ENCODE data around the gene FGFBP1.

GRCh38 chr4:15914736-15915135, 23.8 kb downstream of the FGFBP1 start:
- TF ChIP-seq POLR2A (IDR thresholded peaks at IDR 0.05; ENCODE audit: low read length) (no peak), CTCF (IDR thresholded peaks at IDR 0.05) (no peak), EP300 (IDR thresholded peaks at IDR 0.05) (no peak), HDAC2 (IDR thresholded peaks at IDR 0.05) (no peak), POLR2AphosphoS2 (conservative IDR thresholded peaks at IDR 0.05; ENCODE audit: low read length) (no peak), SMC3 (IDR thresholded peaks at IDR 0.05) (no peak), NPAS2 (CRISPR knock-in tag; IDR thresholded peaks at IDR 0.05; ENCODE audit: borderline replicate concordance) (no peak), MAX (IDR thresholded peaks at IDR 0.05) (no peak), REST (IDR thresholded peaks at IDR 0.05) (no peak), RCOR1 (IDR thresholded peaks at IDR 0.05; ENCODE audit: low read depth, low read length) (no peak), ELK1 (IDR thresholded peaks at IDR 0.05; ENCODE audit: low read depth, low read length) (no peak)
